ENCODE results near the gene VPS25. TPM values are rescaled to one million over a fixed set of nuclear protein-coding genes. Genes with fewer than 3 reads are reported as not detected.
"Not testable (repeated sequence)": the region's sequence is repeated elsewhere in the genome, so short reads cannot be mapped to it uniquely, and the experiment has no call there.

VPS25 gene
- total RNA-seq: 10 to 100 TPM; 36.8 to 70.7 (median 51.7) TPM

DNA sequence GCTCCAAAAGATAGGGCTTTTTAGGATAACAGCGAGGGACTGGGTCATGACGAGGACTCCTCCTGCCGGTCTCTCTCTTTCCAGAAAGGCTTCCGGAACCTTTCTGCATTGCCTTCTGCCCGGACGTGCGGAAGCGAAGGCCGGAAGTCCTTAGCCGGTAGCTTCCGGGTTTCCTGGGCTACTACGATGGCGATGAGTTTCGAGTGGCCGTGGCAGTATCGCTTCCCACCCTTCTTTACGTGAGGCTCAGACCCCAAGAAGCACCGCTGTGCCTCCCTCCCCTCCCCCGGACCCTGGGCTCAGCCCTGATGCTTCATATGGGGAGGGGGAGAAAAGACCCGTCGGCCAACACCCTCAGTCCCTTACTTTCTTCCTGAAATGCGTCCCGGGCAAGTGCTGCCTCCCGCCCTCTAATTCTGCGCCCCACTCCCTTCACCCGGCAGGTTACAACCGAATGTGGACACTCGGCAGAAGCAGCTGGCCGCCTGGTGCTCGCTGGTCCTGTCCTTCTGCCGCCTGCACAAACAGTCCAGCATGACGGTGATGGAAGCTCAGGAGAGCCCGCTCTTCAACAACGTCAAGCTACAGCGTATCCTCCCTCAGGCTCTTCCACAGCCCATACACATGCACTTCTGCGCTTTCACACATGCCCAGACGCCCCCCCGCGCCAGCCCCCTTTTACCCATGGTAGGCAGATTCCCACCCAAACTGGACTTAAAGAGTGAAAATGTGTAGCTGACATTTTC lies at the start of gene VPS25:
VPS25 (plus strand) TSS at position 160 of the 746 bp plus-strand sequence; CDS start at position 187, 27 bp downstream.
- Histone ChIP-seq H3K4me1 (peaks cover 0 to 7% of the 10 kb centered on the region in 2 donors), H3K36me3 (no peaks in the 10 kb centered on the region), H3K27me3 (no peaks in the 10 kb centered on the region), H3K4me3 (peak within 1 kb of the TSS; percentile 74 to 78), H3K27ac (peak within 1 kb of the TSS; percentile 77 to 83), H3K9me3 (no peaks in the 10 kb centered on the region)
- TF ChIP-seq, protein P1, sequence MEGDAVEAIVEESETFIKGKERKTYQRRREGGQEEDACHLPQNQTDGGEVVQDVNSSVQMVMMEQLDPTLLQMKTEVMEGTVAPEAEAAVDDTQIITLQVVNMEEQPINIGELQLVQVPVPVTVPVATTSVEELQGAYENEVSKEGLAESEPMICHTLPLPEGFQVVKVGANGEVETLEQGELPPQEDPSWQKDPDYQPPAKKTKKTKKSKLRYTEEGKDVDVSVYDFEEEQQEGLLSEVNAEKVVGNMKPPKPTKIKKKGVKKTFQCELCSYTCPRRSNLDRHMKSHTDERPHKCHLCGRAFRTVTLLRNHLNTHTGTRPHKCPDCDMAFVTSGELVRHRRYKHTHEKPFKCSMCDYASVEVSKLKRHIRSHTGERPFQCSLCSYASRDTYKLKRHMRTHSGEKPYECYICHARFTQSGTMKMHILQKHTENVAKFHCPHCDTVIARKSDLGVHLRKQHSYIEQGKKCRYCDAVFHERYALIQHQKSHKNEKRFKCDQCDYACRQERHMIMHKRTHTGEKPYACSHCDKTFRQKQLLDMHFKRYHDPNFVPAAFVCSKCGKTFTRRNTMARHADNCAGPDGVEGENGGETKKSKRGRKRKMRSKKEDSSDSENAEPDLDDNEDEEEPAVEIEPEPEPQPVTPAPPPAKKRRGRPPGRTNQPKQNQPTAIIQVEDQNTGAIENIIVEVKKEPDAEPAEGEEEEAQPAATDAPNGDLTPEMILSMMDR (IDR thresholded peaks at IDR 0.05): peak in 3 of 4 experiments; percentile 19 to 30 (median 30)
- TF ChIP-seq POLR2A (IDR thresholded peaks at IDR 0.05): peak in 1 of 2 donors; percentile 52
- peak; percentile 73 to 83 for DNase-seq
- intact Hi-C loops (cut with DNase I; ENCODE audit: low total_unique reads): no loop called here

DNA sequence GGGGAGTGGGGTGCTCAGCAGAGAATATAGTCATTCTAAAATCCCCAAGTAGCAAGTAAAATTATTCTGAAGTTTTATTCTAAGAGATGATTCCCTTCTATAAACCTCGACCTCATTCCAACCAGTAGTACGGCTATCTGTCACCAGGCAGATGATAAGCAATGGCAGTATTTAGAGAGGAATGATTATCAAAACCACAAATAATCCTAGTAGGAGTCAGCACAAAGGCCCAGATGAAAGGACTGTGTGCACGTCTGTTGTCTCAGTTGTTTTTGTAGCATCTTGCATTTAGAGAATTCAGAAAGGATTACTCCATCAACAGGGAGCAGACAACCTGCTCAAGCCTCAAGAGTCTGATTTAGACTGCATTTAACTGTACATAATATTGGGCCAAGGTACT lies 49.6 kb upstream of the VPS25 start:
- TF ChIP-seq, protein P1 (IDR thresholded peaks at IDR 0.05): no peak
- no peak for TF ChIP-seq POLR2A (IDR thresholded peaks at IDR 0.05)
- Histone ChIP-seq H3K9me3 (no peaks in the 10 kb centered on the region), H3K4me3 (no peak overlapping the region), H3K27me3 (no peaks in the 10 kb centered on the region), H3K4me1 (no peaks in the 10 kb centered on the region), H3K27ac (no peak overlapping the region), H3K36me3 (no peaks in the 10 kb centered on the region)
- intact Hi-C loops (cut with DNase I; ENCODE audit: low total_unique reads): no loop called here
- no peak for DNase-seq

DNA sequence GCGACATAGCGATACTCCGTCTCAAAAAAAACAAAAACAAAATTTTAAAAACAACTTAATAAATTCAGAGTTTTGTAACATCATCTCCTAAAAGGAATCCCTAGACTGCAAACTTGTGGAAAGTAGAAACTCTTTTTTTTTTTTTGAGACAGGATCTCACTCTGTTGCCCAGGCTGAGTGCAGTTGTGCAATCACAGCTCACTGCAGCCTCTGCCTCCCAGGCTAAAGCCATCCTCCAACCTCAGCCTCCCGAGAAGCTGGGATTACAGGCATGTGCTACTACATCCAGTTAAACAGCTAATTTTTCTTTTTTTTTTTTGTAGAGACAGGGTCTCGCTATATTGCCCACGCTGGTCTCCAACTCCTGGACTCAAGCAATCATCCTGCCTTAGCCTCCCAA lies 48.1 kb upstream of the VPS25 start:
- DNase-seq: no peak
- intact Hi-C loops (cut with DNase I; ENCODE audit: low total_unique reads): no loop called here
- Histone ChIP-seq H3K9me3 (no peaks in the 10 kb centered on the region), H3K4me3 (no peak overlapping the region), H3K27me3 (no peaks in the 10 kb centered on the region), H3K36me3 (no peaks in the 10 kb centered on the region), H3K4me1 (no peaks in the 10 kb centered on the region), H3K27ac (no peak overlapping the region)
- TF ChIP-seq POLR2A (IDR thresholded peaks at IDR 0.05): no peak
- TF ChIP-seq, protein P1 (IDR thresholded peaks at IDR 0.05): no peak

DNA sequence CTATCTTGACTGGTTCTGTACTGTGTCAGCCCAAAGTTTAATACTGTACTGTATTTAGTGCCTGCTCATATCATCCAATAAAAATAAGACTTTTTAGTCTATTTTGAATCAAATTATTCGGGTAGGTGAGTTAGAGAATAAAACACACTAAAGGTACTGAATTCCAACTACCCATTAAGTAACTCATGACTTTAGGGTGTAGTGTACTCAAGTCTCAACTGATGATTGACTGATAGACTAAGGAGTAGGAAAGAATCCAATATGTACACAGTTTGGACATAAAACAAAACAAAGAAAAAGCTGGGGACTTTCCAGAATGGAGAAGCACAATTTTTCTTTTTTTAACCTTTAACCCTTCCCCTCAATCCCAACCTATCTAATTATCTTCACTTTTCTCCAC lies 32.5 kb upstream of the VPS25 start:
- TF ChIP-seq POLR2A (IDR thresholded peaks at IDR 0.05): no peak
- TF ChIP-seq, protein P1 (IDR thresholded peaks at IDR 0.05): no peak
- peaks cover 0 to 4% of the 10 kb centered on the region in 2 donors for H3K4me1 ChIP-seq
- no peak overlapping the region for H3K4me3 ChIP-seq
- intact Hi-C loops (cut with DNase I; ENCODE audit: low total_unique reads): no loop called here
- DNase-seq: no peak
- H3K36me3 ChIP-seq: no peaks in the 10 kb centered on the region
- no peaks in the 10 kb centered on the region for H3K27me3 ChIP-seq
- H3K27ac ChIP-seq: no peak overlapping the region
- no peaks in the 10 kb centered on the region for H3K9me3 ChIP-seq

DNA sequence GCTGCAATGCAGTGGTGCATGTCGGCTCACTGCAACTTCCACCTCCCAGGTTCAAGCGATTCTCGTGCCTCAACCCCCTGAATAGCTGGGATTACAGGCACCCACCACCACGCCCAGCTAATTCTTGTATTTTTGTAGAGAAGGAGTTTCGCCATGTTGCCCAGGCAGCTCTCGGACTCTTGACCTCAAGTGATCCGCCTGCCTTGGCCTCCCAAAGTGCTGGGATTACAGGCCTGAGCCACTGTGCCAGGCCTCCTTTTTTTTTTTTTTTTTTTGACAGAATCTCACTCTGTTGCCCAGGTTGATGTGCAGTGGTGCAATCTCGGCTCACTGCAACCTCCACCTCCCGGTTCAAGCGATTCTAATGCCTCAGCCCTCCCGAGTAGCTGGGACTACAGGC lies 30.3 kb upstream of the VPS25 start:
- H3K4me3 ChIP-seq; H3K9me3 ChIP-seq; intact Hi-C loops (cut with DNase I; ENCODE audit: low total_unique reads); DNase-seq; H3K27ac ChIP-seq; H3K36me3 ChIP-seq; H3K27me3 ChIP-seq; H3K4me1 ChIP-seq: not testable (repeated sequence)
